HG03064 (cell line): ENCODE results near the gene CCDC88C.

Experiments
- ATAC-seq: cut with Tn5 transposase; IDR thresholded peaks from one replicate; pipeline ENCODE4 v1.9.1; 2021; ENCODE audit warnings: low read depth; ENCODE audit not compliant: unreplicated experiment

The CCDC88C gene

GRCh38 chr14:91318911-91319310, 98.7 kb downstream of the CCDC88C start:
- no peak for ATAC-seq

- peak; percentile 47 for ATAC-seq
Observed at GRCh38 chr14:91317381-91318308, 100.0 kb downstream of the CCDC88C start.

GRCh38 chr14:91316761-91317160, 100.9 kb downstream of the CCDC88C start:
- no peak for ATAC-seq

GRCh38 chr14:91315844-91316267, 101.8 kb downstream of the CCDC88C start:
- ATAC-seq: peak; percentile 64

GRCh38 chr14:91313852-91314251, 103.8 kb downstream of the CCDC88C start:
- ATAC-seq: no peak

GRCh38 chr14:91313154-91313850, 104.3 kb downstream of the CCDC88C start:
- no peak for ATAC-seq

GRCh38 chr14:91311284-91311662, 106.3 kb downstream of the CCDC88C start:
- ATAC-seq: no peak

GRCh38 chr14:91310606-91311283, 106.9 kb downstream of the CCDC88C start:
- no peak for ATAC-seq

GRCh38 chr14:91309756-91310280, 107.8 kb downstream of the CCDC88C start:
- no peak for ATAC-seq

- no peak for ATAC-seq
Observed at GRCh38 chr14:91308337-91308736, 109.3 kb downstream of the CCDC88C start.

- no peak for ATAC-seq
Observed at GRCh38 chr14:91307652-91308051, 110.0 kb downstream of the CCDC88C start.

GRCh38 chr14:91307046-91307445, 110.6 kb downstream of the CCDC88C start:
- no peak for ATAC-seq

GRCh38 chr14:91306547-91306946, 111.1 kb downstream of the CCDC88C start:
- ATAC-seq: no peak

- ATAC-seq: no peak
Observed at GRCh38 chr14:91305650-91306431, 111.8 kb downstream of the CCDC88C start.

- no peak for ATAC-seq
Observed at GRCh38 chr14:91303924-91304229, 113.7 kb downstream of the CCDC88C start.

GRCh38 chr14:91303091-91303923, 114.3 kb downstream of the CCDC88C start:
- ATAC-seq: no peak

GRCh38 chr14:91302391-91302790, 115.2 kb downstream of the CCDC88C start:
- no peak for ATAC-seq

GRCh38 chr14:91300957-91301356, 116.7 kb downstream of the CCDC88C start:
- ATAC-seq: no peak

GRCh38 chr14:91300283-91300895, 117.2 kb downstream of the CCDC88C start:
- ATAC-seq: no peak
